CD4-positive, alpha-beta T cell treated with Interleukin-6 at 100 ng/mL for 8 hours (primary cell): ENCODE data around the gene SLC52A1.
"Not testable (repeated sequence)": the region's sequence is repeated elsewhere in the genome, so short reads cannot be mapped to it uniquely, and the experiment has no call there.

Source experiments
- DNase-seq: peaks from one replicate; pipeline ENCODE4 v3.0.0-alpha.2; 2020; ENCODE audit warnings: mixed read lengths, low spot score

The SLC52A1 gene

GRCh38 chr17:5031365-5032082 lies 3.7 kb downstream of the SLC52A1 start:
- DNase-seq = peak; percentile 79

- not testable (repeated sequence) for DNase-seq
These were observed 5.1 kb downstream of the SLC52A1 start for GRCh38 chr17:5030168-5030567.

DNA sequence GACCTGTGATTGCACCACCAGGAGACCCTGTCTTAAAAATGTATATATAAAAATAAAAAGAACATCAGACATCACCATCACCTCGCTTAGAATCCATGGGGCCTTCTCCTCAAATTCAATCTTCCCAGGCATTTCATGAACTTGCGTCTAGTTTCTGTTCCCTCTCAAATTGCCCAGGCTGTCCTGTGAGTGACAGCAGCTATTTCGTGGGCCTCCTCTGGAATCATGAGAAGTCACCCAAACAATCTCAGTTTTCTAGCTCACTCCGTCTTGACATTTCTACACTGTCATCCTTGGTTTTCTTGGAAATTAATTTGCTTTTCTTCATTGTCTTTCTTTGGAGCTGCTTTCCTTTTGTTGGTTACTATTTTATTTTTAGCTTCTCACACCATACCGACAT lies 7.3 kb downstream of the SLC52A1 start:
- no peak for DNase-seq

- no peak for DNase-seq
These were observed 7.9 kb downstream of the SLC52A1 start for GRCh38 chr17:5027299-5027698.

DNA sequence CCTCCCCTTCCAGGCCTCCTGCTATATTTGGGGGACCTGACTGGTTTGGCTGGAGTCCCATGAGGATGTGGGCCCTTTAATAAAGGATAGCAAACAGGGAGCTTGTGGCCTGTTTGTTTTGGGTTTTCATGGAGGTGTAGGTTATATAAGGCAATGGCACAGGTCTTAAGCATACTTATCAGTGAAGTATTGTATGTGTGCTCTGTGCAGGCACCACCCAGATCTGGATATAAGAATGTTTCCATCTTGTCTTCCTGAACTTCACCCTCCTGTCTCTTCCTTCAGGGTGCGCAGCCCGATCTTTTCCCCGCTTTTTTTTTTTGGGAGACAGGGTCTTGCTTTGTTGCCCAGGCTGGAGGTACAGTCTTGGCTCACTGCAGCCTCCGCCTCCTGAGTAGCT lies 10.6 kb downstream of the SLC52A1 start:
- DNase-seq = no peak

- no peak for DNase-seq
These were observed 11.6 kb downstream of the SLC52A1 start for GRCh38 chr17:5023588-5024147.

DNA sequence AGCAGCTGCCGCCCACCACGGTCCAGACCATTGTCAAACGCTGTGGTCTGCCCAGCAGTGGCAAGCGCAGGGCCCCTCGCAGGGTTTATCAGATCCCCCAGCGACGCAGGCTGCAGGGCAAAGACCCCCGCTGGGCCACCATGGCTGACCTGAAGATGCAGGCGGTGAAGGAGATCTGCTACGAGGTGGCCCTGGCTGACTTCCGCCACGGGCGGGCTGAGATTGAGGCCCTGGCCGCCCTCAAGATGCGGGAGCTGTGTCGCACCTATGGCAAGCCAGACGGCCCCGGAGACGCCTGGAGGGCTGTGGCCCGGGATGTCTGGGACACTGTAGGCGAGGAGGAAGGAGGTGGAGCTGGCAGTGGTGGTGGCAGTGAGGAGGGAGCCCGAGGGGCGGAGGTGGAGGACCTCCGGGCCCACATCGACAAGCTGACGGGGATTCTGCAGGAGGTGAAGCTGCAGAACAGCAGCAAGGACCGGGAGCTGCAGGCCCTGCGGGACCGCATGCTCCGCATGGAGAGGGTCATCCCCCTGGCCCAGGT lies 13.0 kb downstream of the SLC52A1 start:
- no peak for DNase-seq

DNA sequence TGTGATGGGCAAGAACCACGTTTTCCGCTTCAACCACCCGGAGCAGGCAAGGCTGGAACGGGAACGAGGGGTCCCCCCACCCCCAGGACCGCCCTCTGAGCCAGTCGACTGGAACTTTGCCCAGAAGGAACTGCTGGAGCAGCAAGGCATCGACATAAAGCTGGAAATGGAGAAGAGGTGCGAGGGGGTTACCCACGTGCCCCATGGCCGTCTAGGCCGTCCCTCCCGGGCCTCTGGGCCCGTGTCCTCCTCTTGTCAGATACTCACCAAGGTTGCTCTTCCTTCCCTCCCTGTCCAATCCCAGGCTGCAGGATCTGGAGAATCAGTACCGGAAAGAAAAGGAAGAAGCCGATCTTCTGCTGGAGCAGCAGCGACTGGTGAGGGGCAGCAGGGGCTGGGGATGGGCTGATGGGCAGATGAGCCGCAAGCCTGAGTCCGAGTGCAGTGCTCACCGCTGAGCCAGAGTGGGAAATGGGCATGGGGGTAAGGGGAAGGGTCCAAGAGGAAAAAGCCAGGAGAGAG lies 14.7 kb downstream of the SLC52A1 start:
- DNase-seq = no peak

- DNase-seq = peak; percentile 34
These were observed 15.7 kb downstream of the SLC52A1 start for GRCh38 chr17:5019475-5019956.

DNA sequence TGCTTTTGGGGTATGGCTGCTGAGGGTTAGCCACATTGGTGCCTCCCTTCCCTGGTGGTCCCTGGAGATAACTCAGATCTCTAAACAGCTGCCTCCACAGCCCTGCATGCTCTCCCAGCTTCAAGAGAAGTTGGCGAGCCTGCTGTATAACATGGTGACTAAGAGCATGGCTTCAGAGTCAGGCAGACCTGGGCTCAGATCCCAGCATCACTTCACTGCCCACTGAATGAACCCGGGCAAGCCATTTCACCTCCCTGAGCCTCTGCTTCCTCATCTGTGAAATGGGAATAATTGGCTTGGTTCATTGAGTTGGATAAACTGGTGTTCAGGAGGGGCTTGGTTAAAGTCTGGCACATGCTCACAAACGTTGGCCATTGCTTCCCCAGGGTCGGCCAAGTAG lies 20.9 kb downstream of the SLC52A1 start:
- DNase-seq = no peak

DNA sequence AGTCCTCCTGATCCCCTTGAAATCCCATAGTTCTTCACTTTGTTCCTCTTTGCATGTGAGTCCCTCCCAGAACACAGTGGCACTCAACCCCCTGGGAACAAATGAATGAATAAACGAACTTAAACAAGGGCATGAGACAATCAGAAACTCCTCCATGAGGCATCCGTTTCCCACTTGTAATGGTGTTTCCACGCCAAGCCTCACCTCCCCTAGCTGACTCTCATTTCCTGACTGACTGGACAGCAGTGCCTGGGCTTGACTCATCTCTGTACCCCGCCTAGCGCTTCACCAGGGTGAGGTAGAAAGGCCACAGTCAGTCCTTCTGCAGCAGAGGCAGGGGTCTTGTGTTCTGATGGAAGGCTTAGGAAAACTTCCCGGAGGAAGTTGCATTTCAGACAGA lies 23.3 kb downstream of the SLC52A1 start:
- no peak for DNase-seq

DNA sequence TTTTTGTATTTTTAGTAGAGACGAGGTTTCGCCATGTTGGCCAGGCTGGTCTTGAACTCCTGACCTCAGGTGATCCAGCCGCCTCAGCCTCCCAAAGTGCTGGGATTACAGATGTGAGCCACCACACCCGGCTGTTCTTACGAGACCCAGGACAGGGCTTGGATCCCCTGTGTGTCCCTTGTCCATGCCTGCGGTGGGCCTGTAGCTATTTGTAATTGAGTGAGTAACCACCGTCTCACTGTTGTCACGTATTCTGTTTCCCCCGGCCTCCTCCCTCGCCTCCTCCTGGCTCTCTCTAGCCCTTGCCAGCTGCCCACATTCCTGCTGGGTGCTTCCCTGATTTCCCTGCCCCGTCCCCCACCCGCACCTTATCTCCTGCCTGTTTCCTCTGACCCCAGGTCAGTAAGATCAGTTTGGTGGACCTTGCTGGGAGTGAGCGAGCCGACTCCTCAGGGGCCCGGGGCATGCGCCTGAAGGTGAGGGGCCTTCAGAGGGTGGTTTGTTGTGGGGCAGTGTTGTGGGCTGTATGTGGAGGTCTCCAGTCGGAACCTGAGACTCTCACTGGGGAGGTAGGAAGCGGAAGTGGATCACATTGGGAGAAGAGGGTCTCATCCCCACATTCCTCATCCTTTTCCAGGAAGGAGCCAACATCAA lies 31.9 kb downstream of the SLC52A1 start:
- no peak for DNase-seq

DNA sequence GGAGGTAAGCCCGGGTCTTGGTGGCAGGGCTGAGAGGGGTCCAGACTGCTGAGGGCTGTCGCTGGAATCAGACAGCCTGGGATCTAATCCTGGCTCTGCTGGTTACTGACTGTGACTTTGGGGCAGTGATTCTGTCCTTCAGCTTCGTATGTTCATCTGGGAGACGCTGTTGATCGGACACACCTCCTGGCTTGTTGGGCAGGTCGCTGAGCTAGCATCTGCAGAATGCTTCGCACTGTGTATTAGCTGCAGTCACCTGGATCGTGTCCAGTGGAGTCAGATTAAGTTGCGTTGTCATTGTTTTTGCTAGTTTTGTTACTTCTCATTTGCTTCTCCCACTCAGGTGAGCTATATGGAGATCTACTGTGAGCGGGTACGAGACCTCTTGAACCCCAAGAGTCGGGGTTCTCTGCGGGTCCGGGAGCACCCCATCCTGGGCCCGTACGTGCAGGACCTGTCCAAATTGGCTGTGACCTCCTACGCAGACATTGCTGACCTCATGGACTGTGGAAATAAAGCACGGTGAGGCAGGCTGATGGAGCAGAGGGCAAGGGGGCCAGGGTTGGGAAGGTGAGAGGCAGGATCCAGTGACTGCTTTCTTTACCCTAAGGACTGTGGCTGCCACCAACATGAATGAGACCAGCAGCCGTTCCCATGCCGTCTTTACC lies 33.0 kb downstream of the SLC52A1 start:
- no peak for DNase-seq

DNA sequence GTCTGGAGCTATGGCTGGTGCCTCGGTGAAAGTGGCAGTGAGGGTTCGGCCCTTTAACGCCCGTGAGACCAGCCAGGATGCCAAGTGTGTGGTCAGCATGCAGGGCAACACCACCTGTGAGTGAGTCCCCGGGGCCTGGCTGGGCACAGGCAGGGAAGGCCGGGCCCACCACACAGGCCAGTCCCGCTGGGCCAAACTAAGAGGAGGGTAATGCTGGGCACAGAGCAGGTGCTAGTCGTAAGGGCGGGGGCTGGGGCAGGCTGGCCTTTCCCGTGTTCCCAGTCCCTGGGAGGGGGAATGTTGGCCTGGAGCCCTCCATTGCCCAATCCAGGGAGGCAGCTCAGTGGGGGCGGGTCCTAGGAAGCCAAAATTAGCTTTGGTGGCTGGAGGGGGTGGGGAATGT lies 35.0 kb downstream of the SLC52A1 start:
- no peak for DNase-seq

GRCh38 chr17:4999430-5000093 lies 35.7 kb downstream of the SLC52A1 start:
- DNase-seq = no peak

DNA sequence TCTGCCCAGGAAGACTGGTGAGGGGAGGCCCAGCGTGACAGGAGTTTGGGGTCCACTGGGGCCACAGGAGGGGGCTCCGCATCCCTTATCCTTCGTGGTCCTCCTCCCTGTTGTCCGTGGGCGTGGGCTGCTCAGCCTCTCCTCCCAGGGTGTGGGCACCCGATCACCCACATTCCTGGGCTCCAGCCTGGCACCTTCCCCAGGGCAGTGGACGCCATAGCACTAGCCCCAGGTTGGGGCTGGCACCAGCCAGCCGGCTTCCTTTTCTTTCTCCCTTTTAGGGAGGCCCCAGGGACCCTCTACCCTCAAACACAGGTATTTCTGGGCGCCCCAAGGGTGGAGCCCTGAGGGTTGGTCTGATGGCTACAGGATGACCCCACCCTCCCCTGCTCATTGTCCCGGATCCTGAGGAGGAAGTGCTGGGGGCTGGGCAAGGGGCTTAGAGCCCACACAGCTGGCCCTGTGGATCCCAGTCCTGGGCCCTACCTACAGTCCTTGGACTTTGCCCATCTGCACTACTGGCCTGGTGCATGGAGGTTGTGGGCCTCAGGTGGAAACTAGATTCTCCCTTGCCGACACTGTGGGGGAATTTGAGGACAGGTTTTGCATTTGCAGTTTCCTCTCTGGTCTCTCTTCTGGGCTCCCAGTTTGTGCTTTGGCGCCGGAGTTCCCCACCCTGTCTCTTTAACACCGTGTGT lies 36.3 kb downstream of the SLC52A1 start:
- no peak for DNase-seq

- DNase-seq = no peak
These were observed 37.0 kb downstream of the SLC52A1 start for GRCh38 chr17:4998027-4998731.

GRCh38 chr17:4997302-4998026 lies 37.8 kb downstream of the SLC52A1 start, which contains the start of the genes INCA1 and KIF1C:
INCA1 (minus strand) TSS chr17:4997522; CDS start chr17:4994437, 3,085 bp downstream.
KIF1C (plus strand) TSS chr17:4997950; CDS start chr17:5000247, 2,297 bp downstream.
- peak; percentile 90 for DNase-seq

DNA sequence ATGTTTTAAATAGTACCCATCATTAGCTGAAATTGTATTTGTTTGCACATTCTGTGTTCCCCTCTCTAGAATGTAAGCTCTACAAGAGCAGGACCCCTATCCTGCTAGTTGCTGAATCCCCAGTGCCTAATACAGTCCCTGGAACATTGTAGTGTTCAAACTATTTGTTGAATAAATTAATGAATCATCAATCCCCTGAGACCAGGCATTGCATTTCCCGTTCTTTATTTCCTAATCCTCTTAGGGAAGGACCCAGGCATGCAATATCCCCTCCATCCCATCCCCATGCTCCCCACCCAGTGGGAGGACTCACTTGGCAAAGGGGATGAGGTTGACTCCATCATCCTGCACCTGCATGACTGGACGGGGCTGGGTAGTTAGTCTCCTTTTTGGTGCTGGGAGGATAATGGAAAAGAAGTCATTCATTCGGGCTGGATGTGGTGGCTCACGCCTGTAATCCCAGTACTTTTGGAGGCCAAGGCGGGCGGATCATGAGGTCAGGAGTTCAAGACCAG lies 41.1 kb downstream of the SLC52A1 start:
- DNase-seq = no peak
